Esophagus mucosa (tissue), 1 donor: Measurements from ENCODE around the gene LEAP2. TPM values are rescaled to one million over a fixed set of nuclear protein-coding genes. Genes with fewer than 3 reads are reported as not detected.

Experiments used
- ATAC-seq: fragments of 200-7000 bp; cut with Tn5 transposase; one replicate; pipeline ENCODE4 v1.9.1; 2020
- total RNA-seq: library from RNA; stranded (reverse); gene quantifications from one replicate; pipeline ENCODE4 v1.2.4, GENCODE V29; 2023
- donor health status: DM: yes; HTN: yes; CAD: no.

Gene LEAP2, protein sequence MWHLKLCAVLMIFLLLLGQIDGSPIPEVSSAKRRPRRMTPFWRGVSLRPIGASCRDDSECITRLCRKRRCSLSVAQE
- total RNA-seq = 0.68 TPM

DNA sequence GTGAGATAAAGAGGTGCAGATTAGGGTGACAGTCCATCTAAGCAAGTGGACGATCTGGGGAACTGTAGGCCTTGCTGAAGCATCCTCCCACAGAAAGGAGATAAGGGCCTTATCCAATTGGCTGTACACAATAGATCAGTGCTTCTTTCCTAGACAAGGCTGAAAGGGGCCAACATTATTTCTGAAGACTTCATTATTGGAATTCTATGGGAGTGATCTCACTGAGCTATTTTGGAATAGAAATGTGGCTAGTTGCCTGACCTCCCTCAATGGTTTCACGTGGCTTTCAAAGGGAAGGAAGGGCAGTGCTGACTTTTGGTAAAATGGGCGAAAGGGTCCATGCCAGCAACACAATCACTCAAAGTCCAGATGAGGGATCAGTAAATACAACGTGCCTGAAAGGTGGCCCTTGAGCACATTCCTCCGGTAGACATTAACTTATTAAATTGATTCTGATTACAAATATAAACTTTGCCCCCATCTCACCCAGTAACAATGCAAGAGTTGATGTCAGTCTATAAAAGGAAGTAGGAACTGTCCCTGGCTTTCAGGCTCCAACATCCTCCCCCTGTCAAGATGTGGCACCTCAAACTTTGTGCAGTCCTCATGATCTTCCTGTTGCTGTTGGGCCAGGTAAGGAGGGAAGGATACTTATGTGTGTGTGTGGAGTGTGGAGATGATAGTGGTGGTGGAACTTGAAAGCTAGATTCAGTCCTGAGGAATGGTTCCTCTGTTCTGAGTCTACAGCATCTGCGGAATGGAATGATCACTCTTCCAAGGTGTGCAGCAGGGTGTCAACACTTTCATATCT lies at the start of gene LEAP2:
Gene LEAP2 (plus strand): TSS at position 550 of the 811 bp plus-strand sequence. CDS start 27 bp downstream, at position 577.
- no peak for ATAC-seq

DNA sequence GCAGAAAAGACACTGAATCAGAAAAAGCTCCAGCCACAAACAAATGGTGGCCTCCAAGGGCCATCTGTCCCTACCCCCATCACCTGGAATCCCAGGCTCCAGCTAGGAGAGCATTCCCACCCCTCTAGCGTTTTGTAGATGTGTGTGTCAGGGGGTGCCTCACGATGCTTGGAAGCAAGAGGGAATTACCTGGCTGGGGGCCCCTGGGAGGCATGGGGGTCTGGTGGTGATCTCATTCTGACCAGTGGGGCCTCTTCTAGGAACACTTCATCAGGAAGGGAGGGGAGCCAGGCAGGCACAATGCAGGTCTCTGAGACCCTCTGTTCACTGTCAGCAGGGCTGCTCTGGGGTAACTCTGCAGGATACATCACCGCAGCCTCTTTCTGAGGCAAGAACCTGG lies 49.0 kb upstream of the LEAP2 start:
- no peak for ATAC-seq

DNA sequence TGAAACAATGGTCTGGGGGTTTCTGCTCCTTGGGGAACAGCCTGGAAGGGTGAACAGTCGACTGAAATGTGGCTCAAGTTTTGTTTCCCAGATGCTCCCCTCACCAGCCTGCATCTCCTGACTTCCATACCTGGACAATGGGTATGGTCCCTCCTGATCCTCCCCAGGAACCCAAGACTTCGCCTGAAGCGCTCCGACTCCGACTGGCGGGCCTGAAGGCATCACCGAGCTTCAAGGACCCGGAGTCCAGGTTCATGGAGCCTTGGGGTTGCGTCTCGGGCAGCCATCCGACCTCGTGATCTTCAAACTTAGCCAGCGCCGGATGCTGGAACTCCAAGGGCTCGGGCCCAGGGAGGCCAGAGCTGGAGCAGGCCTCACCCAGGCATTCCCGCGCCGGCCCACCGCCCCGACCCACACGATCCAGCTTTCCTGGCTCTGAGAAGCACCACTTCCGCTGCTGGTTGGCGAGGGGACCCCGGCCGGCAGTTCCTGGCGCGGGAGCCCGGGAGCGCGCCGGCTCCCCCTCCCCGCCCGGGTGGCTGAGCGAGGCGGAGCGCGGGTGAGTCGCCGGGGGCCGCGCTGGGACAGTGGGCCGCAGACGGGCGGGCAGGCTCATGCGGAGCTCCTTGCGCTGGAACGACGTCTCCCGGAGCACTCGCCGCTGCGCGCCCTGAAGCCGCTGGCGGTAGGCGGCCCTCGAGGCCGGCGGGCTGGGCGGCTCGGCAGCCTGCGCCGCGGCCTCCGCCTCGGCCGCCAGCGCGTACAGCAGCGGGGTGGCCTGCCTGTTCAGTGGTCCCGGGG lies 48.2 kb upstream of the LEAP2 start:
- ATAC-seq = no peak

DNA sequence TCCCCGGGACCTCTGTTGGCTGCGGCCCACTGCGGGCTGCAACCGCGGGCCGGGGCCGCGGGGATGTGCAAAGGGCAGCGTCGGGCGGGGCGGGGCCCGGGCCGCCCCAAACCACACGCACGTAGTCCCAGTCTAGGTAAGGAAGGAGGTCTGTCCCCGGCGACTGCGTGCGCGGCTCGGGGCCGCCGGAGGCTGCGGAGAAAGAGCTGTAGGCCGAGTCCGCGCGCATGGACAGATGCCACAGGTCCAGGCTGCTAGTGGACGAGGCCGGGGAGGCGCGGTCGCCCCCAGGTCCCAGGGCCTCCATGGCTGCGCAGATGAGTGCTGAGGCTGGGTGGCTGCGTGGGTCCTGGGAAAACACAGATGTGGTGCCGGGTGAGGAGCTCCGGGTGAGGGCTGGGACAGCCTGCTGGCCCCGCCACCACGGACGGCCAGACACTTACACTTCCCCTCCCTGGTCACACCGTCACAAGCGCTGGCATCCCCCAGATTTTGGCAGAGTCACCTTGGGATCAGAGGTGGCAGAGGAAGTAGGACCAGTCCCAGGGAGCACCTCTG lies 47.6 kb upstream of the LEAP2 start:
- no peak for ATAC-seq

DNA sequence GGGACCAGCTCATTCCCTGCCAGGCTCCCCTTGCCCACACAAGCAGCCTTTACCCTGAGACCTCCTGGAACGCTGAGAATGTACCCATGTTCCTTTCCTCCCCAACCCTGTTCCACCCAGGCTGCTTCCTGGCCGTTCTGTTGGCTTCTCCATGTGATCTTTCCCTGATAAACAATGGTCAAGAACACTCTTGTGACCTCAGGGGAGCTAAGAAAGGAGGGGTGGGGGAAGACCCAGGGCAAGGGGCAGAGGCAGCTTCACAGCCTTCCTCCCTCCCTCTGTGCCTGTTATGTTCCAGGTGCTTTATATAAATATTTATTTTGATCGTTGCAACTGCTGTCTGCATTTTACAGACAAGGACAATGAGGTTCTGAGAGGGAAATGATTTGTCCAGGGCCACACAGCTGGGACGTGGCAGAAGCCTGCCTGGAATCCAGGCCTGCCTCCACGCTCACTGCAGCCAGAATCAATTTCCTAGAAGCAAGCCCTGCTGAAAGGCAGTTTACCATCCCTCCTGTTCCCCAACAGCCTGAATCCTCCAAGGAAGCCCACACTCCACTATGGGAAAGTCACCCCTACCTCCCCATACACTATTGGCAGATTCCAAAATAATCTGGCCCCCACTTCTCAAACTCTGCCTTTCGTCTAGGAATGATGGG lies 46.9 kb upstream of the LEAP2 start:
- no peak for ATAC-seq

DNA sequence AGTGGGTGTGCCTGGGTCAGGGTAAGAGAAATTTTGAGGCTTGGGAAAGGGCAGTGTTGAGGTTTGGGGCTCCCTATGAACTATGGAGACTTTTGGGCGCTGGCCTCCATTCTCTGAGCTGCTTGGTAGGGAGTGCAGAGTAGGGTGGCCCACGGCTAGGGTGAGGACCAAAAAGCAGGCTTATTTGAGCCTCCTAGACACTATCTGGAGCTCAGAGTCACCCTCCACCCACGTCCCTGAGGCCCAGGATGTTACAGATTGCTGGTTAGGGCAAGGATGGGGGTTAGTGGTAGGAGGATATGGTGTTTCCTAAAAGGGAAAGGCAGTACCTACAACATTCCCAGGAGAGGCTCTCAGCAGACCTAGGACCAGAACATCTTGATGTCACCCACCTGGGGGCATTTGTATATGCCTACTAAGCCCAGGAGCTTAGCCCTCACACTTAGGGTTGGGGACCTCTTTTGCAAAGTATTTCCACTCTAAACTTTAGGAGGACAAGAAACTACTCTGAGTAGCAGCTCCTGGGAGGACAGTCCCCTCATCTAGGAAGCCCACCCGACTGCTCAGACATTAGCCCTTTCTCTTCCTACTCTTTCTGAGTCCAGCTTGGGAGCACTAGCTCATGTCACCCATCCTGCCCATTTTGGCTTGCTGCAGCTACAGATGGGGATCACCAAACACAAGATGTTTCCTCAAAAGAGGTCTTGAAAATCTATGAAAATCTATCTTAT lies 45.4 kb upstream of the LEAP2 start:
- ATAC-seq = no peak

DNA sequence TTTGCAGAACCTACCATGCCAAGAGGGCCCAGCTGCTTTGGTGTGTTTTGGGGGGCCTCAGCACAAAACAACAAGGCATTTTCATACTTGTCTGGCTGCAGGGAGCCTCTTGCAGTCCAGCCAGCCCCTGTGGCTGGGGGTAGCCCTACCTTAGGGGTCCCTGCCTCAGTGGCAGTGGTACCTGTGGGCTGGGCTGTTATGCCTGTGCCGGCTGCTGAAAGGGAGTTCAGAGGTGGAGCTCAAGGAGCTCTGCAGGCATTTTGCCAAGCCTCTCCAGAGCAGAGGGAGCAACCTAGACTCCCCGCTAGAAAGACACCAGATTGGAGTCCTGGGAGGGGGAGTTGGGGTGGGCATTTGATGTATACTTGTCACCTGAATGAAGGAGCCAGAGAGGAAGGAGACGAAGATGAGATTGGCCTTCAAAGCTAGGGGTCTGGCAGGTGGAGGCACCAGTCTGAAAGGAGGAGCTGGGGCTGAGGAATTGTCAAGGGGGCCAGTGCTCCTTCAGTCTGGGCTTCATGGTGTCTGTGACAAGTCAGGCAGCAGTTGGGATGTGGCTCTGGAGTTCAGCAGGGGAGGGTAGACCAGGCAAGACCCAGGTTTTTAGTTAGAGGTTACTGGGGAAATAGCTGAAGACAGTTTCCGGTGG lies 44.5 kb upstream of the LEAP2 start:
- ATAC-seq = no peak

DNA sequence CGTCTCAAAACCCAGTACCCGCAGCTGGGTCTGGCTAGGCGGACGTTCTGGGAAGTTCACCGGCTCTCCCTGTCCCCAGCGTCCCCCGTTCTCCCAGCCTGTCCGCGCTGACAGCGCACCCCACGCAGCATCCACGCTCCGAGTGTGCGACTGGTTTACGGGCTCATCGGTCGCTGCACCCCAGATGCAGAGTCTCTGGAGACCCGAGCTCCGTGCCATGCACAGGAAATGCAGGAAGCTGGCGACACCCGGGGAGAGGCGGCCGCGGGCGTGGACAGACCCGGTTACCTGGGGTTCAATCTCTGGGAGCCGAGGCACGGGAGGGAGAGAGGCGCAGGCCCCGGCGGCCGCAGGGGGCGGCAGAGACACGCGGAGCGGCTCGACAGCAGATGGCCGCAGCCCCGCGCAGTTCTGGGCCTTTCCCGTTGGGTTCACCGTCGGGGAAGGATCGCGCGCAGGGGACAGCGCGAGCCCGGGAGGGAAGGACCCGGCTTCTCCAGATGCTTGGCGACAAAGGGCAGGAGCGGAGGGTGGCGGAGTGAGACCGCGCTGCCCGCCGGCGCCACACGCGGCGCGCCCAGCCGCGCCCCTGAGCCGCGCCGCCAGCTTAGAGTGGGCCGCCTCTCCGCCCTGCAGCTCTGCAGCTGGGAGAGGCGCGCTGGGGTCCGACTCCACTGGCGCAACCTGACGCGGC lies 43.6 kb upstream of the LEAP2 start:
- peak; percentile 88 for ATAC-seq

DNA sequence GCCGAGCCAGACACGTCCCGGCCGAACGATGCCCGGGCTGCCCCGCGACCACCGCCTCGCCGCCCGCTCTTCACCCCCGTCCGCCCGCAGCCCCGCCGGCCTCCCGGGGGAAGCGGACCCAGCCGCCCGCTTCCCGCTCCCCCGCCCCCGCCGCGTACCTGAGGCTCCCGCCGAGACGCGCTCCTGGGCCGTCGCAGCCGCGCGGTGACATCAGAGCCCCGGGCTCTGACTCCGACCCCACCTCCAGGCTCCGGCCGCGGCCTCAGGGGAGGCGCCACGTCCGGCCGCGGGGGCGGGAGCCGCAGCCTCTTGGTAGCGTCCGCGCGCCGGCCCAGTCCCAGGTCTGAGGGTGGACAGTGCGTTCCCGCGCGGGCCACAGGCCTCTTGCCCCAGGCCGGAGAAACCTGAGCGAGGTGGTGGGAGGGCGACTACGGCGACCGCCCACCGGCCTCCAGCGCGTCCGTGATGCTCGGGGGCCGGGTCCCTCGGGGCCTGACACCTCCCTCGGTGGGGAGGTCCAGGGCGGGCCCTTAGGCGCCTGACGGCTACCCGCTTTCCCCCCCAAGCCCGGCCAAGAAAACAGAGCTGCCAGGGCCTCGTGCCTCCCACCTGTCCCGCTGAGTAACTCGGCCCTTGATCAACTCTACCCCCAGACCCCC lies 42.9 kb upstream of the LEAP2 start, which contains the start of gene SHROOM1:
Gene SHROOM1 (minus strand): TSS at position 212 of the 659 bp plus-strand sequence. CDS start 4,507 bp downstream, outside the sequence.
- peak; percentile 68 for ATAC-seq

DNA sequence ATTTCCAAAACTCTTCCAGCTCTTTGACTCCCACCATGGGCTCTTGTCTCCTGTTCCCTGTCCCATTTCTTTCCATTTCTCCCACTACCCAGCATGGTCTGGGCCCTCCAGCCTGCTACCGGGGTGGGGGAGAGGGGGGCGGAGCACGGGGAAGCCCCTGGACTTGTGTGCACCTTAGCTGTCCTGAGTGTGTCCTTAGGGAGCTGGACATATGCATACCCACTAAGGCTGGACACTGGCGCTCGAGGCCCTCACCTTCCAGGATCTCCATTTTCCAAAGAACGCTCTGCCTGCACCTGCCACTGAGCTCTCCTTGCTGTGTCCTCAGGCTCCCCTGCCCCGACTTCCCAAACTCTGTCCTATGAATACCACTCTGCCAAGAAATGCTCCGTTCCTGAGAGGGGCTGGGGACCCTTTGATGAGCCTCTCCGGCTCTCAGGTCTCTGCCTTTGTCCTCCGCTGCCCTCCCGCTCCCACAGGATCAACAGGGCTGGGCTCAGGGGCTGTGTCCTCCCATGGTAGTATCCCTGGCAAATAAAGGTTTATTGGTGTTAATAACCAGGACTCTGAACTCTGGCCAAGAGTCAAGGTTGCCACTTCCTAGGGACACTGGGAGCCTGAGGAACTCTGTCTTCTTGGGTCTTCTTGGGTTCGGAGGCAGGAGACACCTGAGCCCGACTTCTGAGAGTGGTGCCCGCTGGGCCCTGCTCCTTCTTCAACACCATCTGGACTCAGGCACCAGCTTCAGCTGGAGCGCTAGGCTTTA lies 42.2 kb upstream of the LEAP2 start:
- no peak for ATAC-seq

DNA sequence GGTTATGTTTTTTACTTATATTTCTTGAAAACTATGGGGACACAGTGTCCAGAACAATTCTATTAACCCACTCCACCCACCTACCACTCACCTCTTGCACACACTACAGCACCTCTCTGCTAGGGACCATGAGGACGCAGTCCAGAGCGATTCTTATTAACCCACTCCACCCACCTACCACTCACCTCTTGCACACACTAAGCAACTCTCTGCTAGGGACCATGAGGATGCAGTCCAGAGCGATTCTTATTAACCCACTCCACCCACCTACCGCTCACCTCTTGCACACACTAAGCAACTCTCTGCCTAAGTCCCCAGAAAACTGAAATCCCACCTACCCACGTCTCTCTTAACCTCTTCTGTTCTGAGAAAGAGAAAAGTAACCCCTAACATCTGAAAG lies 40.9 kb upstream of the LEAP2 start:
- no peak for ATAC-seq

DNA sequence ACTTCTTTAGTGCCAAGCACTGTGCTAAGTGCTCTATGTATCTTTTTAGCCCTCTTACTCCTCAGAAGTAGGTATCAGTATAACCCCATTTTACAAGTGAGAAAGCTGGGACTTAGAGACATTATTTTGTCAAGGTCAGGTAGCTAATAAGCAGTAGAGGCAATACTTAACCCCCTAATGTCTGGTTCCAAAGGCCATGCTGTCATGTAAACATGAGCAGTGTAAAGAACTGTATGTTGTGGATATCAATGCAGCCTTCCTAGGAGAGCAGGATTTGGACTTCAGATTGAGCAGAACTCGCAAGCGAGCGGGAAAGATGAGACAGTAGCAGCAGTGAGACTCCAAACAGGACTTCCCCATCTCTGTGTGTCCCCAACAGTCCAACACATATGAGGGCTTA lies 39.4 kb upstream of the LEAP2 start:
- ATAC-seq = no peak

DNA sequence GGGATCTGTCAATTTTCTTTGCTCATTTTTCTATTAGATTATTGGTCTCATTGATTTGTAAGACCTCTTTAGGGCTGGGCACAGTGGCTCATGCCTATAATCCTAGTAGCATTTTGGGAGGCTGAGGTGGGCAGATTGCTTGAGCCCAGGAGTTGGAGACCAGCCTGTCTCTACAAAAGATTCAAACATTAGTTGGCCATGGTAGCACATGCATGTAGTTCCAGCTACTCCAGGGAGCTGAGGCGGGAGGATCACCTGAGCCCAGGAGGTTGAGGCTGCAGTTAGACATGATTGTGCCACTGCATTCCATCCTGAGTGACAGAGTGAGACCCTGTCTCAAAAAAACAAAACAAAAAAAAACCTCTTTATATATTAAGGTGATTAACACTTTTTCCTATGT lies 36.6 kb upstream of the LEAP2 start:
- no peak for ATAC-seq

DNA sequence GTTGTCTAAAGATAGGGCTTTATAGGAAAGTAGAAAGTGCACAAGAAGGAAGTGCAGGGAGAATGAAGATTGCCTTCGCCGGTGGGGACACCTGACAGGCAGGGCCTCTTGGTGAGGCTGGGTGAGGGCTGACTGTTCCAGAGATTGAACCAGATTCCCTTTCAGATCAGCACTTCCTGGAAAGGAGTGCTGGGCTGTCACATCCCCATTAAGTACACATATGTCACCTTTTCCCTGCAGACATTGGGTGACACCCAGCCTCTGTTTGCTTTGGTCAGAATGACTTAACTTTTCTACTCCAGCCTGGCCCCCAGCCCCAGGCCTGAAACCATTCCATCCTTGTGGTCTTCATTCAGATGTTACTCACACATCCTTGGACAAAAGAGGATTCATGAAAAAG lies 35.6 kb upstream of the LEAP2 start:
- peak; percentile 32 for ATAC-seq

DNA sequence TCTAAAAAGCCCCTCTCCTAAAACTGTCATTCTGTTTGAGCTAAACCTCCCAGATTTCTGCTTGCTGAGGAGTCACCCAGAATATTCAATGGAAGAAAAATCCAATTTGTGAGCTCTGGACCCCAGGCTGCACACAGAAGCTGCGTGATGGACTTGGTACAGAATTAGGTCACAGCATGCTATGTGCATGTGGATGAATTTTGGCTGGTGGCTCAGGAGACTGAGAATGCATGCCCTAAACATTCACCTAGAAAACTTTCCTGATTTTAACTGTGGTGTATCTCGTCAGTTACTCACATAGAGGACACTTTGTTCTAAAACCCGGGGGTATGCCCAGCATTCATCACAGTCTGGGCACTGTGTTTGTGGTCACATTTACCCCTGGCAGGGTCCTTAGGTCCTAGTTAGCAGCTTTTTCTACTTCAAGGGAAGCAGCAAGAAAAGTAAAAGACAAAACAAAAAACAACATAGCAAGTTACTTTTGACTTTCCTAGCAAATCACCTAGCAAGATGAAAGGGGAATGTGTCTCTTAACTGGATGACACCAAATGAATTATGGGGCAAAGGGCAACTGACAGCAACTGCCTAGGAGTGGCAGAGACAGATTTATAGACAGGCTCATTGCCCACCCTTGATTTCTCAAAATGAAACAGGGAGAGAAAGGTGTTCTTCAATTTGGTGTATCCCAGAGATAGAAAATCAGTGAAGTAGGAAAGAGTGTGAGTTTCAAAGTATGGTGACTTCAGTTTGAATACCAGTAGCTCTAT lies 34.8 kb upstream of the LEAP2 start:
- no peak for ATAC-seq

DNA sequence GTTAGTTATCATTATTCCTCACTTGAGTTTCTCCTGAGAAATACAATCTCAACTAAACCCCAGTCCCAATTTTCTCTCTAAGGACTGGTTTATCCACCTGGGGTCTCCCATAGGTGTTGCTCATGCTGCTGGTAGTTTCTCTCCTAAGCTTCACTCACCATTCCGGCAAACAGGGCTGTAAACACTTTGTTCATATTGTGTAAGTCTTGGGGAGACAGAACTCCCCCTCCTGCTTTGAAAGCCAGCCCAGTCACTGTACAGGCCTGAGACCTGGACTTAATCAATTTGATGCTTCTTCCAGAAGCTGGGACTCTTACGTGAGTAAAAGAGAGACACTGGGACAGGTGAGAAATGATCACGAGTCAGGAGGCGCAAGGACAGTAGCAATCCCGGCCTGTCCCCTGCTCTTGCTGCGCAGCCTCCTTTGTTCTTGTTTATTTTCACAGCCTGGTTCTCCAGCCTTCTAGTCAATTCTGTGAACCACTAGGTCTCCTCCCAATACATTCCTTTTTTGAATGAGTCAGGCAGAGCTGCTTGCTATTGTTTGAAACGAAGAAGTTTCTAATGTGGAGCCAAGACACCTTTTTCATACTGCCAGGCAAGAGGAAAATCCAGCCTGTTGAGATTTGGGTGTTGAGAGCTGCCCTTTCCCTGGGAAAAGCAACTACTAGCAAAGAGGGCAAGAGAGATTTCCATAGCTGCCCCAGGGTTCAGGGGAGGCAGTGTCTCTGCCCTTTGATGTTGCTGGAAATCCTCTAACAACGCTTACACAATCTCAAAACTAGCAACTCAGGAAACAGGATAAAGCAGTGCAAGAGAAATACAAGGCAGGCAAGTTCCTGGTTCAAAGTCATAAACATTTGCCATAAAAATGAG lies 33.8 kb upstream of the LEAP2 start:
- ATAC-seq = peak; percentile 81

DNA sequence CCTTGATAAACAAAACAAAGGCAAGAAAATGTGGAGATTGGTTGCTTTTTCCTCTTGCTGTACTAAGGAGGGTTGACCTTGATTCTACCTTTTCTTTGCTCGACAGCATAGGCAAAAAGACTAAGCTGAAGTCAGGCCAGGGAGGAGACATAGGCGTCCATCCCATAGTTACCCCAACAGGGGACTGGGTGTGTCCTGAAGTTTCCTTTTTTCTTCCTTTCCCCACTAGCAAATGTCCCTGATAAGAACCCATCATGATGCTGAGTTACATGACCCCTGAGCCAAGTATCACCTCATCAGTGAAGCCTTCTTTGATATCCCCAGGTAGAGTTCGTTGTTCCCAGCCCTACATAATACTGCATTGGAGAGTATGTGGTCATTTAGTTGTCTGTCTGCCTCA lies 33.2 kb upstream of the LEAP2 start:
- no peak for ATAC-seq

DNA sequence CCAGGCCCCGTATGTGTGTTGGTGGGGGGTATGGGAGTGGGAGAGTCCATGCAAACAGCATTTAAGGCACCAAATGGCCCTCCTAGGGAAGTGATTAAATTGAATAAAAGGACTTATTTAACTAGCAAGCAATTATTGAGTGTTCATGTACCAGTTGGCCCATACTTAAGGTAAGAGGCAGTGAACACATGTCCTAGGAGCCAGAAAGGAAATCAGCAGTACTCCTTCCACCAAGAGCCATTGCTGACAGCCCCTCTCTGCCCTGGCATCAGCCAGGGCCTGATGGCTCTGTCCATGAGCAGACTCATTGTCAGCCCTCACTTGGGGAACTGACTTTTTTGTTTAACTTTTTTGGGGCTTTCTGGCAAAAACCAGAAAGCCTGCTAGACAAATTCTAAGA lies 32.6 kb upstream of the LEAP2 start:
- no peak for ATAC-seq
